ENCODE data around the gene TCTN3.
"Not testable (repeated sequence)": the region's sequence is repeated elsewhere in the genome, so short reads cannot be mapped to it uniquely, and the experiment has no call there.

The TCTN3 gene, protein sequence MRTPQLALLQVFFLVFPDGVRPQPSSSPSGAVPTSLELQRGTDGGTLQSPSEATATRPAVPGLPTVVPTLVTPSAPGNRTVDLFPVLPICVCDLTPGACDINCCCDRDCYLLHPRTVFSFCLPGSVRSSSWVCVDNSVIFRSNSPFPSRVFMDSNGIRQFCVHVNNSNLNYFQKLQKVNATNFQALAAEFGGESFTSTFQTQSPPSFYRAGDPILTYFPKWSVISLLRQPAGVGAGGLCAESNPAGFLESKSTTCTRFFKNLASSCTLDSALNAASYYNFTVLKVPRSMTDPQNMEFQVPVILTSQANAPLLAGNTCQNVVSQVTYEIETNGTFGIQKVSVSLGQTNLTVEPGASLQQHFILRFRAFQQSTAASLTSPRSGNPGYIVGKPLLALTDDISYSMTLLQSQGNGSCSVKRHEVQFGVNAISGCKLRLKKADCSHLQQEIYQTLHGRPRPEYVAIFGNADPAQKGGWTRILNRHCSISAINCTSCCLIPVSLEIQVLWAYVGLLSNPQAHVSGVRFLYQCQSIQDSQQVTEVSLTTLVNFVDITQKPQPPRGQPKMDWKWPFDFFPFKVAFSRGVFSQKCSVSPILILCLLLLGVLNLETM

GRCh38 chr10:95693668-95694534 lies at the start of gene TCTN3:
Gene TCTN3 (minus strand): TSS chr10:95693927. CDS start chr10:95693899, 28 bp downstream.
- peak; percentile 99 for DNase-seq (ENCODE audit: low read depth)

- DNase-seq (ENCODE audit: low read depth), result no peak
These were observed 49.3 kb upstream of the TCTN3 start for GRCh38 chr10:95742962-95743535.

- DNase-seq (ENCODE audit: low read depth), result no peak
These were observed 48.8 kb upstream of the TCTN3 start for GRCh38 chr10:95742485-95742884.

DNA sequence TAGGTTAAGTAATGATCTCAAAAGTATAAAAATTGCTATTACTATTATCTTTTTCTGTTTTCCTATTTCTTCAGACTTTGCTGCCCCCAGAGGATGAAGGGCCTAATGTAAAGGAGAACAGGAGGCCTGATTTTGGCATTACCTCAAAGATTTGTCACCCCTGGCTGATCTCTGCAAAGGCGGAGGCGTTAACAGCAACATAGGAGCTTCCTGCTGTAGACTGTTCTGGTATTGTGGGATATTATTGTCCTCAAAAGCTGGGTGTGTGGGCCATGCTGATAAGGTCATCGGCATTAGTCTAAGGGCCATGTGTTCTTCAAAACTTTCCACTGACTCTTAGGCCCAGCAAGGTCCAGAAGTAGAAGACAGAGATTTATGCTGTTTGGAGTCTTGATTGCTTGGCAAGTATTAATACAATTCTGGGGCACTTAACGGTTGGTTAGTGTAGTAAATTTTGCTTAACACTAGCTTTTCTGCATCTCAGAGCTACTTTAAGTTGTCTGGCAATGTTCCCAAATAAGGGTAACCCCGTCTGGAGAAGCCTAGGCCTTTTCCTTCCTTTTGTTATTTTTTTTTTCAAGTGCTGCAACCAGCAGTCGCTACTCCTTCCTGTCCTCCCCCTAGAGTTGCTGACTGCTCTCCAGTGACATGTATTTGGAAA lies 48.2 kb upstream of the TCTN3 start:
- DNase-seq (ENCODE audit: low read depth), result no peak

DNA sequence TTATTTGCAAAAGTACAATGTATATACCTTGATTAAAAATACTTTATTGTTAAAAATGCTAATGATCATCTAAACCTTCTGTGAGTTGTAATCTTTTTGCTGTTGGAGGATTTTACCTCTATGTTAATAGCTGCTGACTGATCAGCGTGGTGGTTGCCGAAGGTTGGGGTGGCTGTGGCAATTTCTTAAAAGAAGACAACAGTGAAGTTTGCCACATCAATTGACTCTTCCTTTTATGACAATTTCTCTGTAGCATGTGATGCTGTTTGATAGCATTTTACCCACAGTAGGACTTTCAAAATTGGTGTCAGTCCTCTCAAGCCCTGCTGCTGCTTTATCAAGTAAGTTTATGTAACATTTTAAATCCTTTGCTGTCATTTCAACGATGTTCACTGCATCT lies 45.3 kb upstream of the TCTN3 start:
- DNase-seq (ENCODE audit: low read depth), result no peak

- DNase-seq (ENCODE audit: low read depth), result not testable (repeated sequence)
These were observed 39.2 kb upstream of the TCTN3 start for GRCh38 chr10:95732907-95733306.

DNA sequence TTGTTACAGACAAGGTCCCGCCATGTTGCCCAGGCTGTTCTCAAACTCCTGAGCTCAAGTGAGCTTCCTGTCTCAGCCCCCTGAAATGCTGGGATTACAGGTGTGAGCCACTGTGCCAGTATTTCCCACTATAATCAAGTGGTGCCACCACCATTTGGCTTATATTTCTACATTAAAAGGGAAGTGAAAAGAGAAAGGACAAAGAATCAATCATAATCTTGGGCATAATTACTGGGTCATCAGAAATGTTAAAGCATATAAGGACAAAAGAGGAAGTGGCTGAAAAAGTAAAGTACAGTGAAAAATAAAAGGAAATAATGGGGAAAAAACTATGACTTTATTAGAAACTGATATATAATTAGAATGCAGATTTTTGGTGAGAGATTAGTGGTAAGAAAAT lies 36.5 kb upstream of the TCTN3 start:
- DNase-seq (ENCODE audit: low read depth), result no peak

- no peak for DNase-seq (ENCODE audit: low read depth)
These were observed 35.8 kb upstream of the TCTN3 start for GRCh38 chr10:95729323-95730055.

GRCh38 chr10:95728526-95728925 lies 34.8 kb upstream of the TCTN3 start:
- no peak for DNase-seq (ENCODE audit: low read depth)

- not testable (repeated sequence) for DNase-seq (ENCODE audit: low read depth)
These were observed 28.8 kb upstream of the TCTN3 start for GRCh38 chr10:95722496-95722895.

GRCh38 chr10:95720745-95721144 lies 27.0 kb upstream of the TCTN3 start:
- not testable (repeated sequence) for DNase-seq (ENCODE audit: low read depth)

DNA sequence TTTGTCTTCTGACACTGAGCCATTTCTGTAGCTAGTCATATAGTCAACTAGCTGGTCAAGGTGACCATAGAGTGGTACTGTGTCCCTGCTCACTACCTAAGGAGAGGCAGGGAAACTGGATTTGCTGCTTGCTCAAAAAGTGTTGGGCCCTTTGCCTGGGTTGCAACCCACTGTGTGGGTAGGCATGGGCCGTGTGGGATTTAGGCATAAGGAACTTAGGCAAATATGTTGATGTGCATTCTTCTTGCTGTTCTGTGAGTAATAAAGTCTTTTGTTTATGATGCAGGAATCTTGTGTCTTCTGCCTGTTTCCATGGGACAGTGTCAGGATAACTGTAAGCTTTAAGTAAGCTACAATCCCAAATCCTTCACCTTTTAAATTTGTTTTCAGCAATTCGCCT lies 23.1 kb upstream of the TCTN3 start:
- no peak for DNase-seq (ENCODE audit: low read depth)

- DNase-seq (ENCODE audit: low read depth), result no peak
These were observed 22.7 kb upstream of the TCTN3 start for GRCh38 chr10:95716466-95716865.

GRCh38 chr10:95711492-95711891 lies 17.8 kb upstream of the TCTN3 start:
- no peak for DNase-seq (ENCODE audit: low read depth)

GRCh38 chr10:95706990-95707389 lies 13.3 kb upstream of the TCTN3 start:
- no peak for DNase-seq (ENCODE audit: low read depth)

DNA sequence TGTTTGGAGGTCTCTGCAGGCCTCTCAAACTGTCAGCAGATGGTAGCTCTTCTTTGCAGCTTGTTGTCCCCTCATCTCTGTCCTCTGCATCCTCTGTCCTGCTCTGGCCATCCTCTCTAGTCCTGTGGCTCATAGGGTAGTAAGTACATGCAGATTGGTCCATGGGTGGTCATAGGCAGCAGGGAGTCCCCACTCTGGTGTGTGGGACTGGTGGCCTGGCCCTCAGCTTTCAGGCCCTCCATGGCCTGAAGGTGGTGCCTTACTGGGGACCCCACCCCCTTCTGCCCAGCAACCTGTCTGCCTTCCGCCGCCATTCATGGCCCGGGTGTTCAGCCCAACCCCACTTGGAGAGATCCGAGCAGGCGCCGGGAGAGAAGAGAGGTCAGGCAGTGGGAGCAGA lies 12.8 kb upstream of the TCTN3 start:
- DNase-seq (ENCODE audit: low read depth), result no peak

DNA sequence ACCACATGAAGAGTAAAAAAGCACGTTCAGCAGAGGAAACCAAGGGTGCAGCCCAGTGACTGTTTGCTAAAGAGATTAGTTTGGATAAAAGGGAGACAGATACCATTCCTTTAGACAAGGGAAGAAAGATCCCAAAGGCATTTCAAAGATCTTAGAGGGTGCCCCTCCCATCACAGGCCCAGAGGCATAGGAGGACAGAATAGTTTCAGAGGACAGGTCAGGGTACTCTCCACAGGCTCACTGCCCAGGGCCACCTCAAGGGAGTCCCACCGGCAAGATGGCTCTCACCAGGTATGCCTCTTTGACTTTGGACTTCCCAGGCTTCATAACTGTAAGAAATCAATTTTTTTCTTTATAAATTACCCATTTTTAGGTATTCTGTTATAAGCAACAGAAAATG lies 4.7 kb upstream of the TCTN3 start:
- no peak for DNase-seq (ENCODE audit: low read depth)

DNA sequence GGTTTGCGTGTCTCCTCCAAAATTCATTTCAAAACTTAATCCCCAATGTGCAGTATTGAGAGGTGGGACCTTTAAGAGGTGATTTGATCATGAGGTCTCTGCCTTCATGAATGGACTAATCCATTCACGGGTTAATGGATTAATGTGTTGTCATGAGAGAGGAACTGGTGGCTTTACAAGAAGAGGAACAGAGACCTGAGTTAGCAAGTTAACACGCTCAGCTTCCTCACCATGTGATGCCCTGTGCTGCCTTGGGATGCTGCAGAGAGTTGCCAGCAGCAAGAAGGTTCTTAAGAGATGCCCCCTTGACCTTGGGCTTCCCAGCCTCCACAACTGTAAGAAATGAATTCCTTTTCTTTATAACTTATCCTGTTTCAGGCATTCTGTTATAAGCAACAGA lies 3.7 kb upstream of the TCTN3 start:
- DNase-seq (ENCODE audit: low read depth), result no peak

DNA sequence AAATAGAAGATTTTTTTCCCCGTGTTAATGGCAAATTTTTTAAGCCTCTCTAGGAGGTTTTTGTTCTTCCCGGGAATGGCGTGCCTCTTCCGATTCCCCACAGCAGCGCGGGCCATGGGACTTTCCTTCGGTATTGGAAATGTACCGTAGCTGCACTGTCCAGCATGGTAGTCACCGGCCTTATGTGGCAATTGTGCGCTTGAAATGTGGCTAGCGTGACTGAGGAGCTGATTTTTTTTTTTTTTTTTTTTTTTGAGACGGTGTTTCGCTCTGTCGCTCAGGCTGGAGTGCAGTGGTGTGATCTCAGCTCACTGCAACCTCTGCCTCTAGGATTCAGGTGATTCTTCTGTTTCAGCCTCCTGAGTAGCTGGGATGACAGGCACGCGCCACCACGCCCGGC lies 938 bp upstream of the TCTN3 start:
- DNase-seq (ENCODE audit: low read depth), result no peak

- no peak for DNase-seq (ENCODE audit: low read depth)
These were observed 558 bp downstream of the TCTN3 start for GRCh38 chr10:95693071-95693667.

DNA sequence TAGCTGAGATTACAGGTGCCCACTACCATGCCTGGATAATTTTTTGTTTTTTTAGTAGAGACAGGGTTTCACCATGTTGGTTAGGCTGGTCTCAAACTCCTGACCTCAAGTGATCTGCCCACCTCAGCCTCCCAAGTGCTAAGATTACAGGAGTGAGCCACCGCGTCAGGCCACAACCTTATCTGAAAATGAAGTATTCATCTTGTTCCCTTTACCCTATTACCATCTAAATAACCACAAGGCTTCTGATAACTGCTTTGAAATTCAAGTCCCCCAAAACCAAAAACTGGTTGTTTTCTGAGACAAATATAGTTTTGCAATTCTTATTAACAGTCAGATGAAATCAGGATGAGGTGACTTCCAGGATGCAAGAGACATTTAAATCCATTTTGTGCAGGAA lies 2.4 kb downstream of the TCTN3 start:
- DNase-seq (ENCODE audit: low read depth), result no peak

Measured in fibroblast of the conjunctiva (primary cell).